ENCODE results near the gene CDC42BPB. TPM values are rescaled to one million over a fixed set of nuclear protein-coding genes. Genes with fewer than 3 reads are reported as not detected.

Gene CDC42BPB
- total RNA-seq, 1 donor from 2014 or later: 116 TPM

DNA sequence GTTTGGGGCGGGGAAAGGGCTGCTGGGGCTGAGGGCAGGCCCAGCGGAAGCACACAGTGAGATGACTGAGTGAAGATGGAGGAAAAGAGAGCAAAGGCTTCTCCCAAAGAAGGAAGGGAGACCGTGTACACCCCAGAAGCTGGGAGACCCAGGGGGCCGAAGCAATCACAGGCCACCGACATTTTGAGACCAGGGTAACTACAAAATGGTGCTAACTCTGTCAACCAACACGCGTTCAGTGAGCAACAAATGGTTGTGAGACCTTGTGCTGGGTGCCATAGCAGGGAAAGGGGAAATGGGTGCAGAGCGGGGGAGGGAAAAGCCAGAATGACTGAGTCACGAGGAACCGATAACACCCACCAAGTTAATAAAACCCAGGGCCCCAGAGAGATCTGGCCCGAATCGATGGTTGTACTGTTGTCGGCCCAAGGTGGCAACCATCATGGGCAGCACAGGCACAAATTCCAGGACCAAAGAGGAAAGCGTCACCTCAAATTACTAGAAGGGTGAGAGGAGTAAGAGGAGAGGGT, 50.3 kb downstream of the CDC42BPB start:
- H3K4me1 Mint-ChIP-seq (ENCODE audit: low read depth, unreplicated experiment): peaks cover 28% of the 10 kb centered on the region
- Histone ChIP-seq H2AFZ (ENCODE audit: low read depth, low read length) (no peak overlapping the region), H3K4me1 (ENCODE audit: insufficient read depth, low read length) (peaks cover 23% of the 10 kb centered on the region), H3K36me3 (ENCODE audit: insufficient read depth, low read length) (peaks cover 7% of the 10 kb centered on the region), H3K4me2 (ENCODE audit: low read length) (no peak overlapping the region), H3K79me2 (ENCODE audit: insufficient read depth, low read length) (peaks cover 75% of the 10 kb centered on the region), H3K9ac (ENCODE audit: low read length) (no peak overlapping the region), H3K27me3 (ENCODE audit: insufficient read depth, low read length) (no peaks in the 10 kb centered on the region), H3K9me3 (ENCODE audit: insufficient read depth, low read depth, low read length) (no peaks in the 10 kb centered on the region), H4K20me1 (ENCODE audit: insufficient read depth, low read length) (peaks cover 87% of the 10 kb centered on the region), H3K4me3 (ENCODE audit: insufficient read depth, low read depth, low read length) (no peak overlapping the region), H3K27ac (ENCODE audit: low read depth, low read length) (no peak overlapping the region)
- no peak for FAIRE-seq
- H3K36me3 Mint-ChIP-seq (ENCODE audit: low read depth, unreplicated experiment): peaks cover 37% of the 10 kb centered on the region
- no peaks in the 10 kb centered on the region for H3K27me3 Mint-ChIP-seq (ENCODE audit: low read depth, unreplicated experiment)
- H3K4me3 Mint-ChIP-seq (ENCODE audit: unreplicated experiment): peak overlapping the region; percentile 28
- peaks cover 3% of the 10 kb centered on the region for H3K9me3 Mint-ChIP-seq (ENCODE audit: unreplicated experiment)
- no peak for DNase-seq (ENCODE audit: low read depth)
- H3K27ac Mint-ChIP-seq (ENCODE audit: unreplicated experiment): no peak overlapping the region
- TF ChIP-seq, protein P1, sequence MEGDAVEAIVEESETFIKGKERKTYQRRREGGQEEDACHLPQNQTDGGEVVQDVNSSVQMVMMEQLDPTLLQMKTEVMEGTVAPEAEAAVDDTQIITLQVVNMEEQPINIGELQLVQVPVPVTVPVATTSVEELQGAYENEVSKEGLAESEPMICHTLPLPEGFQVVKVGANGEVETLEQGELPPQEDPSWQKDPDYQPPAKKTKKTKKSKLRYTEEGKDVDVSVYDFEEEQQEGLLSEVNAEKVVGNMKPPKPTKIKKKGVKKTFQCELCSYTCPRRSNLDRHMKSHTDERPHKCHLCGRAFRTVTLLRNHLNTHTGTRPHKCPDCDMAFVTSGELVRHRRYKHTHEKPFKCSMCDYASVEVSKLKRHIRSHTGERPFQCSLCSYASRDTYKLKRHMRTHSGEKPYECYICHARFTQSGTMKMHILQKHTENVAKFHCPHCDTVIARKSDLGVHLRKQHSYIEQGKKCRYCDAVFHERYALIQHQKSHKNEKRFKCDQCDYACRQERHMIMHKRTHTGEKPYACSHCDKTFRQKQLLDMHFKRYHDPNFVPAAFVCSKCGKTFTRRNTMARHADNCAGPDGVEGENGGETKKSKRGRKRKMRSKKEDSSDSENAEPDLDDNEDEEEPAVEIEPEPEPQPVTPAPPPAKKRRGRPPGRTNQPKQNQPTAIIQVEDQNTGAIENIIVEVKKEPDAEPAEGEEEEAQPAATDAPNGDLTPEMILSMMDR (IDR thresholded peaks at IDR 0.05; ENCODE audit: insufficient read depth, low read depth, low read length): no peak
- no peak for TF ChIP-seq EZH2 (IDR thresholded peaks at IDR 0.05; ENCODE audit: insufficient read depth, low read length)

DNA sequence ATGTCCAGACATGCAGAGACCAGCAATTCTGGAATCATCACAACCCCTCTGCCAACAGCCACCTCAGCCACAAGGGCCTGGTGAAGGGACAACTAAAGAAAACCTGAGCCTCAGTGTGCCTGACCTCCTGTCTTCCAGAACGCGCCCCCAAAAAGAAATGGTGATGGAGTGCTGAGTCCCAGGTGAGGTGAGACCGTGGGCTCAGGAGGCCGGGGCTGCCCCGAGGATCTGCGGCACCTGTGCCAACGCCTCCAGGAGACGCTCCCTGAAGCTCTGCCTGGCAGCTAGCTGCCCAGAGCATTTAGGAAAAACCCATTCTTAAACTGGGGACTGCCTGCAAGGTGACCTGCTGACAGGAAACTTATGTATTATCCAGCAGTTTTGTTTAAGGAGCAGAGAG, 51.2 kb downstream of the CDC42BPB start:
- H3K4me1 Mint-ChIP-seq (ENCODE audit: low read depth, unreplicated experiment): peaks cover 24% of the 10 kb centered on the region

DNA sequence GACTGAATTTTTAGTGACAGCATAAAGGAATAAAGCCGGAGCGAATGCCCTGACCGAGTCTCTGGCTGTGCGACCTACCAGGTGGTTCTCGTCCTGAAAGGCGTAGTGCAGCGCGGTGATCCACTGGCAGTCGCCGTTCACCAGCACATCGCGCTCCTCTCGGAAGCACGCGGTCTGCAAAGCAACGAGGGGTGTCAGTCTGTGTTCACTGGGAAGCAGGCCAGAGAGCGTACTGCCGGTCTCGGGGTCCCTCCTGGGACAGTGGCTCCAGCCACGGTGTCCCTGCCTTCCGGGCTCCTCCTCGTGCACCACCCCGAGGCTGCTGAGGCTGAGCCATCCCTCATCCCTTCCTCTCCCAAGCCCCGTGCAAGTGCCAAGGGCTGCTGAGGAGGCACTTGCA, 53.5 kb downstream of the CDC42BPB start:
- H2AFZ ChIP-seq (ENCODE audit: low read depth, low read length): no peak overlapping the region
- H3K4me3 Mint-ChIP-seq (ENCODE audit: unreplicated experiment): no peak overlapping the region
- peaks cover 90% of the 10 kb centered on the region for H4K20me1 ChIP-seq (ENCODE audit: insufficient read depth, low read length)
- H3K9ac ChIP-seq (ENCODE audit: low read length): no peak overlapping the region
- FAIRE-seq (no peak), DNase-seq (ENCODE audit: low read depth) (no peak)
- no peak overlapping the region for H3K27ac ChIP-seq (ENCODE audit: low read depth, low read length)
- no peaks in the 10 kb centered on the region for H3K27me3 ChIP-seq (ENCODE audit: insufficient read depth, low read length)
- H3K27me3 Mint-ChIP-seq (ENCODE audit: low read depth, unreplicated experiment): no peaks in the 10 kb centered on the region
- H3K9me3 ChIP-seq (ENCODE audit: insufficient read depth, low read depth, low read length): no peaks in the 10 kb centered on the region
- H3K4me1 ChIP-seq (ENCODE audit: insufficient read depth, low read length): peaks cover 19% of the 10 kb centered on the region
- H3K4me2 ChIP-seq (ENCODE audit: low read length): no peak overlapping the region
- TF ChIP-seq EZH2 (IDR thresholded peaks at IDR 0.05; ENCODE audit: insufficient read depth, low read length): no peak
- TF ChIP-seq, protein P1 (IDR thresholded peaks at IDR 0.05; ENCODE audit: insufficient read depth, low read depth, low read length): no peak
- H3K4me1 Mint-ChIP-seq (ENCODE audit: low read depth, unreplicated experiment): peaks cover 17% of the 10 kb centered on the region
- H3K36me3 ChIP-seq (ENCODE audit: insufficient read depth, low read length): peaks cover 13% of the 10 kb centered on the region
- H3K27ac Mint-ChIP-seq (ENCODE audit: unreplicated experiment): peak overlapping the region; percentile 47
- no peaks in the 10 kb centered on the region for H3K9me3 Mint-ChIP-seq (ENCODE audit: unreplicated experiment)
- H3K36me3 Mint-ChIP-seq (ENCODE audit: low read depth, unreplicated experiment): peaks cover 32% of the 10 kb centered on the region
- H3K79me2 ChIP-seq (ENCODE audit: insufficient read depth, low read length): peaks cover 74% of the 10 kb centered on the region
- H3K4me3 ChIP-seq (ENCODE audit: insufficient read depth, low read depth, low read length): no peak overlapping the region

More for the DNA sequence above, 51.2 kb downstream of the CDC42BPB start:
- no peaks in the 10 kb centered on the region for H3K27me3 ChIP-seq (ENCODE audit: insufficient read depth, low read length)
- H3K9me3 Mint-ChIP-seq (ENCODE audit: unreplicated experiment): peaks cover 3% of the 10 kb centered on the region
- H3K9me3 ChIP-seq (ENCODE audit: insufficient read depth, low read depth, low read length): no peaks in the 10 kb centered on the region
- peaks cover 35% of the 10 kb centered on the region for H3K36me3 Mint-ChIP-seq (ENCODE audit: low read depth, unreplicated experiment)
- H3K9ac ChIP-seq (ENCODE audit: low read length): no peak overlapping the region
- no peak for FAIRE-seq
- H3K36me3 ChIP-seq (ENCODE audit: insufficient read depth, low read length): peaks cover 10% of the 10 kb centered on the region
- H3K27me3 Mint-ChIP-seq (ENCODE audit: low read depth, unreplicated experiment): no peaks in the 10 kb centered on the region
- no peak for TF ChIP-seq EZH2 (IDR thresholded peaks at IDR 0.05; ENCODE audit: insufficient read depth, low read length)
- TF ChIP-seq, protein P1 (IDR thresholded peaks at IDR 0.05; ENCODE audit: insufficient read depth, low read depth, low read length): no peak
- H3K4me2 ChIP-seq (ENCODE audit: low read length): no peak overlapping the region
- H3K4me1 ChIP-seq (ENCODE audit: insufficient read depth, low read length): peaks cover 17% of the 10 kb centered on the region
- no peak overlapping the region for H3K4me3 Mint-ChIP-seq (ENCODE audit: unreplicated experiment)
- H4K20me1 ChIP-seq (ENCODE audit: insufficient read depth, low read length): peaks cover 88% of the 10 kb centered on the region
- no peak overlapping the region for H3K4me3 ChIP-seq (ENCODE audit: insufficient read depth, low read depth, low read length)
- no peak for DNase-seq (ENCODE audit: low read depth)
- no peak overlapping the region for H3K27ac Mint-ChIP-seq (ENCODE audit: unreplicated experiment)
- H2AFZ ChIP-seq (ENCODE audit: low read depth, low read length): no peak overlapping the region
- H3K79me2 ChIP-seq (ENCODE audit: insufficient read depth, low read length): peaks cover 78% of the 10 kb centered on the region
- no peak overlapping the region for H3K27ac ChIP-seq (ENCODE audit: low read depth, low read length)
